HL-60/S4 treated with phorbol 12-myristate 13-acetate at 8.2 ng/mL for 4 days and 3 days (cell line): ENCODE data around the gene MMP15.

ENCODE experiments used
- in situ Hi-C: fragments of 300-500 bp; cut with MboI; formaldehyde crosslinking; loops from 2 replicates; pipeline ENCODE4 v1.15.0; 2022; ENCODE audit warnings: low sequenced_read_pairs

Gene MMP15

DNA sequence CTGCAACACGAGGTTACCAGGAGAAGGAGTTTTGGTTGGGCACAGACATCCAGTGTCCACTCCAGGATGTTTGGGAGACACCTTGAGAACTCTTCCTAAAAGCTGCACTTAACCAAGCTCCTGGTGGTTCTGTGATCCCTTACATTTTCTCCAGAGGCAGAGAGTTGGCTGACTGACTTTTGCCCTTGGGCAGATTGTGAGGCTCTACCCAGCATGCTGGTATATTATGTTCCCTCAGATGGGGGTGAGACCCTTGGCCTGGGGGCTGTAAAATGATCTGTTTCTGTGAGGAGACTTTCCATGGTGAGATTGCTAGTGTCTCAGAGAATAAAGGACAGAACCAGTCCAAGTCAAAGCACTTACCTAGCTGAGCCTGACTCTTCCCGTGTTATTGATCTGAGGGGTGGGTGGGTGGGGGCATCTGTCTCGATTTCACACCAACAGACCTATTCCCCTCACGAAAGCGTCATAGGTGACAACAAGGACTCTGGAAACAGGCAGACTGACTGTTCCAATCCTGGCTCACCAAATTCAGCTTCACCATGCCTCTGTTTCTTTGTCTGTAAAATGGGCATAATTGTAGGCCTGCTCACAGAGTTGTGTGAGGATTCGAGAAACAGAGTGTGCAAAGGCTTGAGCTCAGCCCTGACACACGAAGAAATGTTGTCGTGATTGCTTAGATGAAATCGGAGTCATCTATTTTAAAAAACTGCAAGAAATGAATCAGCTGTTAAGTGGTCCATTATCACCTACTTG lies 12.2 kb upstream of the MMP15 start:
- in situ Hi-C loops, result no loop called here

DNA sequence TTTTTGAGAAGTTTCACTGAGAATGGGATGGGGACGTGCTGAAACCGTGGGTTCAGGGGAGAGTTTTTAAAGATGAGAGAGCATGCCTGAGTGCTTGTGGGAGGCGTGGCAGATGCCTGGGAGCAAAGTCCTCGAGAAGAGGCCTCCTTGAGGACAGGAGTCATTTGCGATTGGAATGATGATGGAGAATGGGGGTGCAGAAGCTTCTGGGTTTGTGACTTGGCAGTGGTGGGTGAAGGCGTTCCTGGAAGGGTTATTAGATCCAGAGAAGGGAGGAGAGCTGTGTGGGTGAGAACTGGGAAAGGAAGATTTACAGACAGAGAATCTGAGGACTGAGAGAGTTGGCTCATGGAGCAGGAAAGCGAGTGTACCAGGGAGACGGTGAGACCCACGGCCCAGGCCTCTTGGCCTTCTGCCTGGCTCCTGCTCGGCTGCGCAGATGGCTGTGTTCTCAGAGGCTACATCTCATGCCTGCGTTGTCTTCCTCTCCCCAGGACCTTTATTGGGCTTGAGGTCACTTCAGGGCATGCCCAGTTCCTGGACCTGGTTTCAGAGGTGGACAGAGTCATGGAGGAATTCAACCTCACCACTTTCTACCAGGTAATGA lies 8.6 kb upstream of the MMP15 start:
- in situ Hi-C loops, result no loop called here

DNA sequence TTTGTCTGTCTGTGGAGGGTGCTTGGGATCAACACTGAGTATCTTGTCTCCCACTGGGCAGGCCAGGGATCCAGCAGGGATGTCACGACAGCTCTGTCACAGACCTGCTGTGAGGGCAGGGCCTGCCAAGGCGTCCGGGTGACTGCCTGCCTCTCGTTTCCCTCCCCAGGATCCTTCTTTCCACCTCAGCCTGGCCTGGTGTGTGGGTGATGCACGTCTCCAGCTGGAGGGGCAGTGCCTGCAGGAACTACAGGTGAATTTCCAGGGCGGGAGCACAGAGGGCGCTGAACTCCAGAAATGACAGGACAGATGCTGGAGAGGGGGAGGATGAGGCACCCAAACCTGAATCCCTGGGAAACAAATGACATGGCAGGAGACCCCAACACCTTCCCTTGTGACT lies 6.8 kb upstream of the MMP15 start:
- in situ Hi-C loops, result no loop called here

DNA sequence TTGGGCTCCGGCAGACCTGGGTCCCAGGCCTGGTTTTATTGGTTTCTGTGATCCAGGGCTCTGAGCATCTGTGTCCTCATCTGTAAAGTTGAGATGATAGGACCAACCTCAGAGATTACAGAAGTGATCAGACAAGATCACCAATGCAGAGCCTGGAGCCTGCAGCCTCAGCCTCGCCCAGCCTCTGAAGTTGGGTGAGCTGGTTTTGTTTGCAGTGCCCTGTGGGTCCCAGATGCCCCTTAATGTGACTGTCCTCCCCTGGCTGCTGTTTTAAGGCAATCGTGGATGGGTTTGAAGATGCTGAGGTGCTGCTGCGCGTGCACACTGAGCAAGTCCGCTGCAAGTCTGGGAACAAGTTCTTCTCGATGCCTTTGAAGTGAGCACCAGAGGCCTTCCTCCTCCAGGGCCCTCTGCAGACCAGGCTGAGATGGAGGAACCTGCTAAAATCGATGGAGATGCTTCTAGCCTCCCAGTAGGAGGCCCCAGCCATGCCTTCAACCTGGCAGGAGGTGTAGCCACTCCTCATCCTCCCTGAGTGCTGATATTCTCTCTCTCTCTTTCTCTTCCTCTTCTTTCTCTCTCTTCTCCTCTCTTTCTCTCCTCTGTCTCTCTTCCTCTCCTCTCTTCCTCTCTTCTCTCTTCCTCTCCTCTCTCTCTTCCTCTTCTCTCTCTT lies 5.6 kb upstream of the MMP15 start:
- in situ Hi-C loops, result no loop called here

DNA sequence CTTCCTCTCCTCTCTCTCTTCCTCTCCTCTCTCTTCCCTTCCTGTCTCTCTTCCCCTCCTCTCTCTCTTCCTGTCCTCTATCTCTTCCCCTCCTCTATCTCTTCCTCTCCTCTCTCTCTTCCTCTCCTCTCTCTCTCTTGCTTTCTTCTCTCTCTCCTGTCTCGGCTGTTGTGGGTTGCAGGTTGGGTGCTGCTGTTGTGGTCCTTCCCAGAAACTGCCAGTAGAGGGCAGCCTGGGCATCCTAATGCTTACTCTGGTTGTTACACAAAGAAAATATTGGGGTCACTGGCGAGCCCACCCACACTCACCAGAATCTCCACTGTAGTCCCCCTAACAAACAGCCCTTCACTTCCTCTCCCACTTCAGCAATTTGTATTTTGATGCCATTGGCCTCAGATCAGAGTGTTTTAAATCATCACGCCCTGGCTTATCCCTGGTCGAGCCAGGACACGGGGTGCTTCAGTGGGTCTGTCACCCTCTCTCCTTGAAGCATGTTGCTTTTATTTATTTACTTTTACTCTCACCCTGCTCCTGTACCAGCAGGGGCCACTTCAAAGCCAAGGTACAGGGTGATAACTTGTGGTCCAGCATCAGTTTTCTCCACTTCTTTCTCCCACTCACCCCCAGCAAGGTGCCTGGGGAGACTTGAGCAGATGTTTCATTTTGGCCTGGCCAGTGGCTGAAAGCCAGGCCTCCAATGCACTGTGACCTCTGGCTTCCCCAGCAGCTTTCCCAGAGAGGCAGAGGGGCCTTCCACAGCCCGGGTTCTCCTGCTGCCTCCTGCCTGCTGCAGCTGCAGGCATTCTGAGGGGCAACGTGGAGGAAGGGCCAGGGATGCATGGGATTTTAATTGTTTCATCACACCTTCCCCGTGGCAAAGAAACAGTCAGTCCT lies 4.7 kb upstream of the MMP15 start:
- in situ Hi-C loops, result no loop called here

DNA sequence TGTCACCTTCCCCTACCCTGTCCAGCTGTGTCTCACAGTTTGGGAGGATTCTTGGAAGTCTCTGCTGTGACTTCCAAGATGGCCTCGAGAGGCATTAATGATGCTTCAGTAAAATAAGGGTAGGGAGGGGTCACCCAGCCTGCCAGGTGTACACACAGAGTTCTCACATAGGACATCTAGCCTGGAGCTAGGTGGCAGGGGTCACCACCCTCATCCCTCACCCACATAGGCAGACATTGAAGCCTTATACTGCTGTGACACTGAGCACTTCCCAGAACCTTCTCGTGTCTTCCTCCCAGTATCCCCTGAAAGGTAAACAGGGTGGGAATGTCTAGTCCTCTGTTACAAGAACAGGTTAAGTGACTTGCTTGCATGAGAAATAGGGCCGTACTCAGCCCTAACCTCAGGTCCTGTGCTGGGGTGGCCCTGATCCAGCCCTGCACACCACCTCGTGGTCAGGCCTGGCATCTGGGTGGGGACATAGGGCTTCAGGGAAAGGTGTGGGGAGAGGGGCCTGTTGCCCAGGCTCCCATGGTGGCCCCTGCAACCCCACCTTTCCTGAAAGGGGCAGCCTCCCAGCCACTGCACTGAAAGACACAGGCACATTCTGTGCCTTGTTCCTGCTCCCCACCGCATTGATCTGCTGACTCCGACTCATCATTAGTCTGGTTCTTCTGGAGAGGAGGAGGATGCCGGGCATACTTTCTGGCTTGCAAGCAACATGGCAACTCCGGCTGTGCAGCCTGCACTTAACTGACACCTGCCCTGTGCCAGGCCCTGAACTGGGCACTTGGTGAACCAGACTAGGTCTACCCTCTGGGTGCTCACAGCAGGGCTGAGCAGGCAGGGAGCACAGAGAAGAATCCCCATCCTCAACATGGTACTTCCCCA lies 3.6 kb upstream of the MMP15 start:
- in situ Hi-C loops, result no loop called here

DNA sequence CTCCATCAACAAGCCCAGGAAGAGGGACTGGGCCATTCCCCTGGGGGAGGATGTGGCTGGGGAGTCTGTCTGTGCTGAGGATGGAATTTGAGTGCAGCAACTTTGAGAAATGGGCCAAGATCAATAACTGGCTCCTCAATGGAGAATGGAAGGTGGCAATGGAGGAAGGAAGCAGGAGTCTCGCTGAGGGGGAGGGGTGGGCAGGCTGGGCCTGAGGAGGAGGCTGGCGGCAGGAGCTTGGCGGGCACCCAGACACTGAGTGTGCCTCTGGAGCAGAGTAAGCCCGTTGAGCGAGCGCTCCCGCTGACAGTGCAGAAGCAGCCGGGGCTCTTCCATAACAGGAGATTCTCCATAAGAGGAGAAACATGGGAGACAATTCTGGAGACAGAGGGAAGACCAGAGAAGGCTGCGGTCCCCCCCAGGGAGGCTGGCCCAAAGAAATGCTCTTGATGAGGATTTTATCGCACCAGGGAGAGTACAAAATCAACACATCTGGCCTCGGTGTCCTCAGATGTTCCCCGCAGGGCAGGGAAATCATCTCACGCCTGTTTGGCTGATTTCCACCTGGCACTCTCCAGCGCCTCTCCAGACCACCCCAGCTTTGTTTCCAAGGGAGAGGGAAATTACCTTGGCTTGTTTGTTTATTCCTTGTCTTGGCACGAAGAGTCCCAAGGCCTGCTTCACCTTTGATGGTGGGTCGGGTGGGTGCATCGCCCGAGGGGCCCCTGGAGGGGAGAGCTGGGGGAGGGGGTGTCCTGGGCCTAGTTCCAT lies 2.8 kb upstream of the MMP15 start:
- in situ Hi-C loops, result no loop called here

DNA sequence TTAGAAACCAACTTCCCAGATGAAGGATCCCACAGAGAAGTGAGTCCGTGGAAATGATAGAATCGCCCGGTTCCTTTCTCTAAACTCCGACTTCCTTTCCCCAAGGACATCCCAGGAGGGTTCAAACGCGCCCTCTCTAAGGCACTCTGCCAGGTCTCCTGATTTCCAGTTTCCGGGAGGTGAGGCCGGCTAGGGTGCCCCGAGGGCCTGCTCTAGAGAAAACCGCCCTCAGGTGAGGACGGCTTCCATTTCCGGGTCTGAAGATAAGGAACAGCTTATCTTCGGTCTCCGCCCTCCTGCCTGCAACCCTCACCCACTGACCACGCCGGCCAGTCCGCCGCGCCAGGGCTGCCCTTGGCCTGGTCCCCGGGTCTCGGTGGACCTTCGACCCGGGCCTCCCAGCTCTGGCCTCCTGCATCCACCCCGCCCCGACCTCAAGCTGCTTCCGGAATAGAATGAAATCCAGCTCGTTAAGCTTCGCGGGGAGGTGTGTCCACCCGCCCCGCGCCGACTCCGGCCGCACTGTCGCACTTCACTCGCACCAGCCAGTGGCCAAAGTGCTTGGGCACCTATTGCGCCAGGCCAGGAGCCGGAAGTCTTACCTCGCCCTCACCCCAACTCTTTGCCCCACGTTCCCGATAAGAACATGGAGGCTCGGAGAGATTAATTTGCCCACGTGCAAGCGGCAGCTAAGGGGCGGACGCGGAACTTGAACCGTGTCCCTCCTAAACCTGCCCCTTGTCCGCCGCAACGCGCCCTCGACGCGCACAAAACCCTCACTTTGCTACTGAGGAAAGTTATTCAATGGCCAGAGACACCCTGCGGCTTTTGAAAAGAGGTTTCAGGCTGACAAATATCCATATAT lies 836 bp upstream of the MMP15 start:
- in situ Hi-C loops, result no loop called here

DNA sequence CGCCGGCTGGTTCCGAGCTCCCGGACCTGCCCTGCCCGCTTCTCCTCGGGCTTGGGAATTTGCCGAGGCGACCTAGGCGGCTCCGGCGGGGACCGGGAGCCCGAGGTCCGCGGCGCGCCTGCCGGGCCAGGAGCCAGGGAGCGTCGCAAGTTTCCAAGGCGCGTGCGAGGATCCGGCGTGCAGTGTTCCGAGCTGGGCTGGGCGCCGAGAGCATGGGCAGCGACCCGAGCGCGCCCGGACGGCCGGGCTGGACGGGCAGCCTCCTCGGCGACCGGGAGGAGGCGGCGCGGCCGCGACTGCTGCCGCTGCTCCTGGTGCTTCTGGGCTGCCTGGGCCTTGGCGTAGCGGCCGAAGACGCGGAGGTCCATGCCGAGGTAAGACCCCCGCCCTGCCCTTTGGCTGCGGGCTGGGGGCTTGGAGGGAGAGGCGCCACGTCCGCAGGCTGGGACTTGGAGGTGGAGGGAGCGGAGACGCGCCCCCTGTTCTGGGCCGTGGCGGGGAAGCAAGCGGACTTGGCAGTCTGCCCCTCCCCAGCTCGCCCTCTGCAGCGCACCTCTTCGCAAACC lies 668 bp downstream of the MMP15 start:
- in situ Hi-C loops, result no loop called here

DNA sequence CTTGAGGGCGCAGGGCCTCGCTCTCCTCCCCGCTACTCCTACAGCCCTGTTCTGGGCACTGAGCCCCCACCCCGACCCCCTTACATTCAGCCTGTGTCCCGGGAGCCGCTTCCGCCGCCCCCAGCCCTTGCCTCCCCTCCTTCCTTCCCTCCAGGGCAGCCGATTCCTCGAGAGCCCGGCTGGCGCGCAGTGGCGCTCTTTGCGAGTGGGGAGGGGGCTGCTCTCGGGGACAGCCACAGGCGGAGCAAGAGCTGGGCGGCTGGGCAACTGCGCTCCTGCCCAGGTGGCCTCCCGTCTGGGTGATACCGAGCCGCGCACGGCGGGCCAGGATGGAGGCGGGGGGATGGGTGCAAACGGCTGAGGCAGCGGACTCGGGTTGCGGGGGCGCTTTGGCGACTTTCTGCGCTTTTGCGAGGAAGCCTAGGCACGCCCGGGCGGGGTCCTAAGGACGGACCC lies 1.2 kb downstream of the MMP15 start:
- in situ Hi-C loops, result no loop called here

DNA sequence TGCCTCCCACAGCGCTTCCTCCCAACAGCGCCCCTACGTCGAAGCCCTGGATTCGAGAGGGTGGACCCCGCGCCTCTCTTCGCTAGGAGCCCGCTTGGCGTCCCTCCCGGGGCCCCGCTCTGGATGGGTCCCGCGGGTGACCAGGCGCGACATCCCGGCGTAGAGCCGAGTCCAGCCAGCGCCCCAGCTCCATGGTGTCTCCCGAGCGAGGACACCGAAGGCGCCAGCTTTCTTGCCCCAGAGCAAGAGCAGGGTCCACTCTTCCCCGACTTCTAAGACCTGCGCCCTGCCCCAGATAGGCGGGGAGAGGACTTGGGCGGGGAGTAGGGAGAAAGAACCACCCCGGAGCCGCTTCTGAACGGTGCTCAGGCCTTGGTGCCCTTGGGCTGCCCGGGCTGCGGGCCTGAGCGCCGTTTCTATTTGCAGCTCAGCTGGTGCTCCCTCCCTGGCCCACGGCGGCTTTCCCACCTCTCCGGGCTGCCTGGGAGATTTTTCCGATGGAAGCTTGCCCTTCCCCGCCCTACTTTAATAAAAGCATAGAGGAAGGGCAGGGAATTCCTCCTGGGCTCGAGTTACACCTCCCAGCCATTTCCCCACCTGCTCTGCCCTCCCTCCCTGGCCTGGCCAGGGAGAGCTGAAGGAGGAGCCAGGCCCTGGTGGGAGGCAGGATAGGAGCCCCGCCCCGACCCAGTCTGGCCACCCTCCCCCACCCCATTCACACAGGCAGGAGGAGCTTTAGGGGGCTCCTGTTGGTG lies 1.8 kb downstream of the MMP15 start:
- in situ Hi-C loops, result no loop called here

DNA sequence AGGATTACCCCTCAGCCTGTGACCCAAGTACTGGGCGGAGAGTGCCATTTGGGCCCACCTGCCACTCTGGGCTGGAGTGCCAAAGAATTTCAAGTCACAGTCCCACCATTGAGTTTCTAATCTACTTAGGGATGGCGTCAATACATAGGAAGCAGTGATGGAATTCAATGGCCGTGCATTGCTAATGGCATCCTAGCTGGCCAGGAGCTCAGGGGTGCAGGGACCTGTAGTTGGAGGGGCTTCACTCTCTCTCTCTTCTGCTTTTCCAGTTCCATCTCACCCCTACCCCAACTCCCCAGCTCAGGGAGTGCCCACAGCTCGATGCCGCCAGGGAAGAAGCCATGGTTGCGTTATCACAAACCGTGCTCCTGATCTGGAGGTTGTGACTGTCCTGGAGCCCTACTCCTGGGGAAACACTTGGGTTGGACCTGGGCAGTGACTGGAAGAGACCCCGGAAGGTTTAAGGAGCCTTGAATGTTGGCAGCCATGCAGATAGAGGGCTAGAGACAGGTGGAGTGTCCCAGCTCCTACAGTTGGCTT lies 2.4 kb downstream of the MMP15 start:
- in situ Hi-C loops, result no loop called here

DNA sequence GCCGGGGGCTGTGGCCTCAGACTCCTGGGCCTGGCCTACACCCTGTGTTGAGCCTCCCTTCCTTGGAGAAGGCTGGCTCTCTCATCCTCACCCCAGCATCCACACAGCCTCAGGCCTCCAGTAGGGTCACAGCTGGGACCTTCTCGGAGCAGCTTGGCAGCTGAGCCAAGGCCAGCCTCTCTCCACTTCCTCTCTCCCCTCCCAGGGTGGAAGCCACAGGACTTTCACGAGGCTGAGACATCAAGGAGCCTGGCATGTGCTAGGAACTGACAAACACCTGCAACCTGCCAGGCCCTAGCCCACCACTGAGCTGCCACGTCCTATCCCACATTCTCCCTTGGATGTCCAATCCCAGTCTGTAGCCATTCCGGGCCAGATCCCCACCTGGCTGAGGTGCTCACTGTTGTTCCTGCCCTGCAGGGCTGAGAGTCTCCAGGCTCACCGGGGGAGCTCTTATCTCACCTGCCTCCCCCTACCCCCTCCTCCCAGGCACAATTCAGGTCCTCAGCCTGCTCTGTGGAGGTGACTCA lies 3.1 kb downstream of the MMP15 start:
- in situ Hi-C loops, result no loop called here

DNA sequence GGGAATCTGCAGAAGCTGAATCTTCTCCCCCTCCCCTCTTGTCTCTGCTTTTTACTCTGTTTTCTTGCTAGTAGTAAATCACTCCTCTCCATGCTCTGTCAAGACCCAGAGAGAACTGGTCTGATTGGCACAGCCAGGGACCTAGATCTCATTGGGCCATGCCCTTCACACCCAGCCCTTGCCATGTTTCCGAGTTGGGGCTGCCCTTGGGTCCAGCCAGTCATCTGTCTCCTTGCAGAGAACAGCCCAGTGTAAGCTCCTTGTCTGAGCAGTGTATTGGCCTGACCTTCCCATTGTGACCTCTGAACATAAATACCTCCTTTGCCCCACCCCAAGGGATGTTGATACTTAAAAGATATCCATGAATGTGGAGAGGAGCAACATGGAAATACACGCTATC lies 3.9 kb downstream of the MMP15 start:
- in situ Hi-C loops, result no loop called here

DNA sequence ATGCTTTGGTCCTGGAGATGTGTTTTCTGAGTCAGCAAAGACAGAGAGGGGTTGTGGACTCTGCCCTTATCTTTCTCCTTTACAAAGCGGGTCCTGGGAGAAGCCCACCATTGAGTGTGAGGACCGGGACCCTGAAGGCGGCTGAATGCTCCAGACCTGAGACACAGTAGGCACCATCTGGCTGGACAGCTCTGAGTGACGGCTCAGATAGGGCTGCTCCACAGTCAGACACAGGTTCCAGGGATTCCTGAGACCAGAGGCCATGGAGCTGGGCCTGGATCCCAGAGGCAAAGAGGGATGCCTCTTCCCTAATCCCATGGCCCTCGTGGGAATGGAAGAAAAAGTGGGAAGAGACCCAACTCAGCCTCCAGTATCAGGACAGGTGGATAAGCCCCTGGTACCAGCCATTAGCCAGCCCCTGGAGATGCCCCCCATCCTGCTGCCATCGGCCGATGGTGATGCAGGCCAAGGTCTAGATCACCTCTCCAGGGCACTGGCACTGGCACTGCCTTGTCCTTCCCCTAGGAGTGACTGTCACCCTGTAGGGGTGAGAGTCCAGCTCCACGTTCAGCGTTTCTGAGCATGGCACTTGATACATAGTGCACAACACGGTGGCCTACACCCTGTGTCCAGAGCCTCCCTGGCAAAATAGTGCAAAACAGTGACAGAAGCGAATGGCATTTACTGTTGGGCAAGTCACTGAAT lies 4.7 kb downstream of the MMP15 start:
- in situ Hi-C loops, result no loop called here
